Cerebellar nuclear complex (tissue), 1 donor: ENCODE measurements around the gene MMAB.
"Not testable (repeated sequence)": the region's sequence is repeated elsewhere in the genome, so short reads cannot be mapped to it uniquely, and the experiment has no call there.

ENCODE experiments used
- DNase-seq, 2 experiments: peaks; one replicate each; lab custom pipeline; 2025; lab: John Stamatoyannopoulos, UW

The MMAB gene

GRCh38 chr12:109602132-109602531 lies 28.8 kb upstream of the MMAB start:
- not testable (repeated sequence) for DNase-seq

GRCh38 chr12:109601557-109601956 lies 28.3 kb upstream of the MMAB start:
- no peak for DNase-seq

- no peak for DNase-seq
Observed at GRCh38 chr12:109600995-109601394, 27.7 kb upstream of the MMAB start.

DNA sequence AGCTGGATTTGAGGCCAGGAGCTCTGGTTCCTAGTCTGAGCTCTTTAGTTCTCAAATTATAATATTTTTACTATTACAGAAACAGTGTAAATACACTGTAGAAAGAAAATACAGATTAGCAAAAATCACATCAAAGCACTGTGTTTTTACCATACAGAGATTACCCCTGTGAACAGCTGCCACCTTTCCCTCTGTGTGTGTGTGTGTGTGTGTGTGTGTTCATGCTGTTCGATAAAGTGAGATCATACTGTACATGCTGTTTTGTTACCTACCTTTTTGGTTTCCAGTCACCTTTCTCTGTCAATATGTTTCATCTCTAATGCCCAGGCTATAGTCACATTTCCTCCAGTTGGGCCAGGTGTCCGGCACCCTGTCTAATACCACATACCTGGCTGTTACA lies 27.2 kb upstream of the MMAB start:
- DNase-seq, result no peak

- no peak for DNase-seq
Observed at GRCh38 chr12:109599087-109599486, 25.8 kb upstream of the MMAB start.

GRCh38 chr12:109598428-109598854 lies 25.1 kb upstream of the MMAB start:
- DNase-seq, result no peak

- peak; percentile 9 to 64 for DNase-seq
Observed at GRCh38 chr12:109597795-109598427, 24.6 kb upstream of the MMAB start.

DNA sequence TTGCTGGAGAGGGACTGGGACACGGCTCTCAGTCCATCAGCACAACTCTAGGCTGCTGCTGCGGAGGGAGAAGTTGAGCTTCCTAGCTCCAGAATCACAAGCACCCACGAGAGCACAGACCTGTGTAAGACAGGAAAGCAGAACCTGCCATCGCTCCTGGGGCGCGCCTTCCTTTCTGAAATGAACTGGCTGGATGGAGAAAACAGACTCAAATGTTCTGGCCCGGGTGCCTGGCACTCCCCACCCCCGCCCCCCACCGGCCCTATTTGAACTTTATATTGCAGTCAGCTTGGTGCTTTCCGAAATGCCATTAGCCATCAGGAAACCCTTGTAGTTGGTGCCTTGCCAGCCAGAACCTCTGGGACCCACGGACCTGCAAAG lies 24.1 kb upstream of the MMAB start:
- no peak for DNase-seq

- no peak for DNase-seq
Observed at GRCh38 chr12:109596418-109597244, 23.3 kb upstream of the MMAB start.

GRCh38 chr12:109595321-109595902 lies 22.1 kb upstream of the MMAB start:
- no peak for DNase-seq

DNA sequence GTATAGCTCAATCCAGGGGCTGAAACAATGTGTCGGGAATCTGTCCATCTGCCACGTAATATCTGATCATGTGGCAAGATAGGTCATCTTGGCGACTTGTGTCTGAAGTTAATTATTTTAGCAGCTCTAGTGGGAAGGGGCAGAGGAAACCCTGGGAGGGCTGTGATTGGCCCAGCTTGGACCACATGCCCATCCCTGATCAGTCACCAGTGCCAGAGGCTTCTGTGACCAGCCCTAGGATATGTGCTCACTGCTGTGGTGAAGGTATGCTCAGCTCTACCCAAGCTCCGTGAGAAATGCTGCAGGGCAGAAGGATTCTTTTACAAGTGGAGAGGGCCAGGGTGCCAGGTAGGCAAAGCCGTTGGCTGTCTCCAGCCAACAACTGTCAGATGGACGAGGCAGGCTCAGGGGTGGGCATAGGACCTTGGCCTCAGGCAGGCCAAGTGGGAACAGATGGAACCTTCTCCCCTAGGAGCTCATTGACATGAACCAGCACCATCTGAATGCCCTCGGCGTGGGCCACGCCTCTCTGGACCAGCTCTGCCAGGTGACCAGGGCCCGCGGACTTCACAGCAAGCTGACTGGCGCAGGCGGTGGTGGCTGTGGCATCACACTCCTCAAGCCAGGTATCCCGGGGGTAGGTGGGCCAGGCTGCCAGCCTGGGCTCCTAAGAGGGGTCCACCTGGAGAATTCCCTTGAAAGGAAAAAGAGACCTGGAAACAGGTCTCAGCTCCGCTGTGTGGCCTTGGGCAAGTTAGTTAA lies 21.4 kb upstream of the MMAB start:
- DNase-seq, result peak; percentile 21 to 37

DNA sequence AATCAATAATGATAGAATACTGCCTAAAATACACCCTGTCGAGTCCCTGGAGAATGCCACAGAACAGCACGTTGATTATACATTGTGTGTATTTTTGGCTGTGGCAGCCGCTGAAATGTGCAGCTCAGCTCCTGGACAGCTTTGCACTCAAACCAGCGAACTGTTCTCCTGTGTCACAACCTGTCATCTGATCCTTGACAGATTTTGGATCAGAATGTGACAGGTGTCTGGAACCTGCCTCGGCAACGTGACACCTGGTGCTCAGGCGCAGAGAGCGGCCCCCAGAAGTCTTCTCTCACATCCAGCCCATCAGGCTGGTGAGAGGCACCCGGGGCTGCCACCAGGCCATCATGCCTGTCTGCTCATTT lies 19.6 kb upstream of the MMAB start:
- DNase-seq, result no peak

DNA sequence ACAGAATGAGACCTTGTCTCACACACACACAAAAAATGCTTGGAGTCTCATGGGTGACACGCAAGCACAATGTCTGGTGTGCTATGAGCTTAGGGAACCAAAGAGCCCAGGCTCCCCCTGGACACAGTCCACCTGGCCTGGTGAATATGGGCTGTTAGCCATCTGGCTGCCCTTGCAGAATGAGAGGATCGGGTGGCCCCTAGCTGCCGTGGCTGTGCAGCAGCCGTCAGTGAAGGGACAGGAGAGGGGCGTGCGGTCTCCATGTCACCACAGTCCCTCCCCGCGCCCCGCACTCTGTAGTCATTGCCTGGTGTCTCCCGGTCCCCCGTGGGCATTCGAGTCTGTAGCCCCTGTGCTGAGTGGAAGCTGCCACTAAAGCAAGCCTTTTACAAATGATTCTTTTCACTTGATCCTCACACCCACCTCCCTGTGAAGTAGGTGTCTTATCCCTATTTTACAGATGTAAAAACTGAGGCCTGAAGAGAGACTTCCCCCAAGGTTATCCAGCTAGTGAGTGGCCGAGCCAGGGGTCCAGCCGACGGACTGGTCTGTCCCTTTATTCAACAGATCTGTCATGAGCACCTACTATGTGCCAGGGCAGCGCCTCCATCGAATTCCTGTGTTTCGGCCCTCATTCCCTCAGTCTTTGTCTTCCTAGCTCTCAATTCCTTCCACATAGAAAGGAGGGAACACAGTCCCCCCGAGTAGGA lies 19.0 kb upstream of the MMAB start:
- no peak for DNase-seq

GRCh38 chr12:109591041-109591440 lies 17.7 kb upstream of the MMAB start:
- DNase-seq, result no peak

- no peak for DNase-seq
Observed at GRCh38 chr12:109590566-109590965, 17.3 kb upstream of the MMAB start.

DNA sequence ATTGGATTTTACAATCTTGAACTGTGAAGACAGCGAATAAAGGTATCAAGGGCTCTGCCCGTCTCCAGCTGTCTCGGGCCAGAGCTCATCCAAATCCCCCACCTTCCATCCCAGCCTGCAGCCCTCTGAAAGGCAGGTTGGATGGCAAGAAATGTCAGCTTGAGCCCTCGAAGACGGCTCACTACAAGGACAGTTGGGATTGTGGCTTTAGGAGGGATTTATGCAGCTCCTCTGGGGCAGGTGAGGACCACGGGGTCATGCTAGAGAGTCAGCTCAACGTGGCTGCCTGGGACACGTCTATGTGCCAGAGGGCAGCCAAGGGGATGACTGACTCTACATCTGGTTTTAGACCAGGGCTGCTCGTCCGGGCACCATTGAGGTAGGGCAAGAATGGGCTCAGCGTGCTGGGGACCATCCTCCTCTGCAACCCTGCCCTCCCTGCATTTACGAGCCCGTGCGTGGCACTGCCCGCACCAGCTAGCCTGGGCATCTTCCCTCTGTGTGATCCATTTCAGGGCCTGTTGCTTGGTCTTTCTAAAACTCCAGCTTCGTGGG lies 16.5 kb upstream of the MMAB start:
- no peak for DNase-seq

DNA sequence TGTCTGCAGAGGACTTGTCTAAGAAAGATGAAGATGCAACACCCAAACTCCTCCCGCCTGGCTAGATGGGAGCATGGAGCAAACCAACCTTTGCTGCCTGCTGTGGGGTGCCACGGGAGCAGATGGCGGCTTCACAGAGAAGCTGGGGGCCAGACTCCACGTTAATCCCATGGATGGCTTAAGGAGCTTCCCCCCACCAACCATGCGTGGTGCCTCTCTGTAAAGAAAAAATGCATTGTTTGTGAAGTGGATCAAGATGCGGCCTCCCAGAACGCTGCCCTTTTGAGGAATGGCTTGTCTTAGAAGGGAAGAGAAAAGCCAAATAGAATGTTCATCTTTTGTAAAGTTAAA lies 15.9 kb upstream of the MMAB start:
- DNase-seq, result no peak

GRCh38 chr12:109588461-109589239 lies 15.3 kb upstream of the MMAB start:
- DNase-seq, result no peak

GRCh38 chr12:109587921-109588320 lies 14.6 kb upstream of the MMAB start:
- no peak for DNase-seq

- DNase-seq, result no peak
Observed at GRCh38 chr12:109586385-109587296, 13.3 kb upstream of the MMAB start.
